Erythroblast (primary cell): ENCODE data around the gene DNAI2.

Source experiments
- GATA1 ChIP-seq: IDR thresholded peaks from 2 replicates; pipeline ENCODE4 v1.6.1; 2011; ENCODE audit warnings: low read depth, mild to moderate bottlenecking, control low read depth, low read length, moderate library complexity
- POLR2A ChIP-seq: IDR thresholded peaks from 2 replicates; pipeline ENCODE4 v1.6.1; 2011; ENCODE audit warnings: mild to moderate bottlenecking, low read length

DNA sequence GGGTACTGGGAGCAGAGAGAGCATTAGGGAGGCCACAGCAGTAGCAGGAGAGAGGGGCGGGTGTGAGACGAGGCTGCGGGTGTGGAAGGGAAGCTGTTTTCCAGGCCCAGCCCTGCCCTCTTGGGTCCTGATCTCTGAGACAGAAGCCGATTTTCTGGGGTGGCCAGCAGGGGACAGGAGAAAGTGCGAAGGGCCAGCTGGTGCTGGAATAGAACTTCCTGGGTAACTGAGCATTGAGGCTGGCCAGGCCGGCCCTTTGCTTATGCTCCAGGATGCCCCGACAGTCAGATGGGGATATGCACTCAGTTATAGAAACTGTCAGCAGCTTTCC, 86.8 kb downstream of the DNAI2 start:
- TF ChIP-seq POLR2A (no peak), GATA1 (no peak)
